ENCODE measurements around the gene HMCES.

HMCES gene

DNA sequence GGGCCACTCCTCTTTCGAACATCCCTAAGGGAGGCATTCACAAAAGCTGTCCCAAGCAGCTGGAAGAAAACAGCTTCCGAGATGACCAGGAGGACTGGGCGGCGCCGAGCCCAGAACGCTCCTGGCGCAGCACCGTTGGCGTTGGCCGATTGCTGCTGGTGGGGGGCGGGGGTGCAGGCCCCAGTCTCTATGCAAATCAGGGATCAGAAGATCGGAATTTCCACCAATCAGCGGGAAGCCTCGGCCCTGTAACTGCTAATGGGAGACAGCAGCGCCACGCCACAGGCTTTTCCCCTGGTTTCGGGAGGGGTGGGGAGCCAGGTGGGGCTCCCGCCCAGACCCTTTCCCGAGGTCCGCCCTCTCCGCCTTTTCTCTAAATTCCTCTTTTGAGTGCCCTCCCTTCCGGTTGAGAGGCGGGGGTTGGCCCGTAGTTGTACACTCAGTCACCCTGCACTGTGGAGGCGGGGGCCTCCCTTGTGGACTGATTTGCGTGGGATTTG, 27.0 kb downstream of the HMCES start:
- no peak for DNase-seq

DNA sequence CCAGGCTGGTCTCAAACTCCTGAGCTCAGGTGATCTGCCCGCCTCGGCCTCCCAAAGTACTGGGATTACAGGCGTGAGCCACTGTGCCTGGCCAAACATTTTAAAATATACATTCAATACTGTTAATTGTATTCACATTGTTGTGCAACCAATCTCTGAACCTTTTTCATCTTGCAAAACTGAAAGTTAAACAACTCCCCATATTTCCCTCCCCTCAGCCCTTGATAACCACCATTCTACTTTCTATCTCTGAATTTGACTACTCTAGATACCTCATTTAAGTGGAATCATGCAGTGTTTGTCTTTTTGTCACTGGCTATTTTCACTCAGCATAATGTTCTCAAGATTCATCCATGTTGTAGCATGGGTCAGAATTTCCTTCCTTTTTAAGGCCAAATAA, 30.0 kb downstream of the HMCES start:
- DNase-seq, result no peak

DNA sequence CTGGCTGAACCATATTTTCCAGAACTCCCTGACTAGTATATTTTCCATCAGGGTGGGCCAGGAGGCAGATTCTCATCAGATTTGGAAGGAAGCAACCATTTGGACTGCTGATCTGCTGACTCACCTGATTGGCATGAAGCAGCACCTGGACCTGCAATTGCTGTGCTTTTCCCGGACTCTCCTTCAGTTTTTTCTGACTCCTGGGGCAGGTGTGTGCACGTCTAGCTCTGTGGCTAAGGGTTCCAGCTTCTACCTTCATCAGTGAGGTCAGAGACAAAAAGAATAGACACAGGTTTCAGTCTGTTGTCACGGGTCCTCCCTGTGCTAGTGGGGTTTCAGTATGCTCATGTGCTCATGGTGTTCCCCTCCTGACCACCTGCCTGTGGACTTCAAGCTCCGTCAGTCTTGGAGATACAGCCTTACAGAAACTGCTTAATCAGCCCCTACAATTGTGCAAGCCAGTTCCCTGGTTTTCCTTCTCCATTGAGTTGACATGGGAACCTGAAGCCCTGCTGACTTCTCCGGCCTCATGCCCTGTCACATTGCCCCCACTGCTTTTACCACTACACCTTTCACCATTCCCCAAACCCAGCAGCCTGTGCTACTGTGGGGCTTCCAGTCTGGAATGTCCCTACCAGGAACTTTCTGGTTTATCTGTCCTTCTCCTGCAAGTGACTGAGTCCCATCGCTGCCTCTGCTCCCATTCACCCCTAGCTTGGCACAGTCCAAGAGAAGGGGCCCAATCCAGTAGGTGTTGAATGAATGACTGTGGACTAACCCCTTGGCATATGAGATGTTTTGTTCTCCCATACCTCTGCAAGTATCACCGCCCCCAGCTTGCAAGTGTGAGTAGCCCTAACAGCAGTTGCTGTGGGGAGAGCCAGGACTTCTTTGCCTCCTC, 31.7 kb downstream of the HMCES start:
- DNase-seq, result no peak

DNA sequence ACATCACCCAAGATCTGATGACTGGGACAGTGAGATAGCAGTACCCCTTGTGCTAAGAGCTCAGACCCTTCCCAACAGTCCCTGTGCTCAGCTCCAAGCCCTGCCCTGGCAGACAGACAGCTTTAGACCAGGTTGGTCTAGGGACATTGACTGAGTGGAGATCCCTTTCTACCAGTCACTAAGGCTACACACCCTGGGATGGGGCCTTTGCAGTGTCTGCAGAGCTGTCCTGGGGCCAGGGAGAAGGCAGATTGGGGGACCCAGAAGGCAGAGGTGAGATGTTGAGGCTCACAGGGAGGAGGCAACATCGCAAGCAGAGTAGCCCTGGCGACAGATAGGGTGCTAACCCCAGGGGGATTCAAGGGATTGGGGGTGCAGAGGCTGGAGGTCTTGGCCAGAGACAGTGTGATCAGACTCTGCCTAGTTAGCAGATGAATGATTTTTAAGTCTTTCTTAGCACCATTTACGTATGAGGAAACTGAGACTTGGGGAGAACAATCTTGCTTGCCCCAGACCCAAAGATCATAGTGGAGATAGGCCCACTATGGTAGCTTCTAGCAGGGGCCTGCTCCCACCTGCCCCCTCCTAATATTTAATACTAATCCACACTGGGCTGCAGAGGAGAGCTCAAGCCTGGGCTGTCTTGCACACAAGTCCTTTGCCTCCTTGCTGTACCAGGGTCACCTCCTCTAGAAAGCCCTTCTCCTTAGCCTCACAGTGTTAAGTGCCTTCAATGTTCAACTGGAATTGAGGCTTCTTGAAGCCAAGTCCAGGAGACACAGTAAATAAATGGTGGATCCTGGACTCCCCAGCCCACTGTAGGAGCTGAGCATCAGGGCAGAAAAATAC, 32.6 kb downstream of the HMCES start:
- no peak for DNase-seq

DNA sequence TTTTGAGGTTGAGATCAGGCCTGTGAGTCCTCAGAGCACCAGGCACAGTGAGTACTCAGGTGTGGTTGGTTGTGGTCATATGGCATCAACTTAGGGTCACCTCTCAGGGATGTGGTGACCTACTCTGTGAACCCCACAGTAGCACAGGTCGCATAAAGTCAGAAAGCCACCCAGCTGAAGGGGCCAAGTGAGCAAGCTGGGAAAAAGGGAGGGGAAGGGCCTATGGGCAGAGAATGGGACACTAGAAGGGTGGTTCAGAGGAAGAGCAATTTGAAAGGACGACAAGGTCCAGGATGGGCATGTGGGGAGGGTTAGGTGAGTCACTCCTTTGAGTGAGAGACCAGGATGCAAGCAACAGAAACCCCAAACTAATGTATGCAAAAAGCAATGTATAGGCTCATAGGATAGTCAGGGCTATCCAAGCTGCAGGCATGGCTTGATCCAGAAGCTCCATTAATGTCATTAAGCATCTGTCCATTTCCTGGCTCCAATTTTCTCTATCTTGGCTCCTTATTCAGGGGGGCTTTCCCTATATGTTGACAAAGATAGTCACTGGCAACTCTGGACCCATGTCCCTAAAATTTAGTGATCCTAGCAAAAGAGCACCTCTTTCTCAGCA, 33.5 kb downstream of the HMCES start:
- DNase-seq, result no peak

DNA sequence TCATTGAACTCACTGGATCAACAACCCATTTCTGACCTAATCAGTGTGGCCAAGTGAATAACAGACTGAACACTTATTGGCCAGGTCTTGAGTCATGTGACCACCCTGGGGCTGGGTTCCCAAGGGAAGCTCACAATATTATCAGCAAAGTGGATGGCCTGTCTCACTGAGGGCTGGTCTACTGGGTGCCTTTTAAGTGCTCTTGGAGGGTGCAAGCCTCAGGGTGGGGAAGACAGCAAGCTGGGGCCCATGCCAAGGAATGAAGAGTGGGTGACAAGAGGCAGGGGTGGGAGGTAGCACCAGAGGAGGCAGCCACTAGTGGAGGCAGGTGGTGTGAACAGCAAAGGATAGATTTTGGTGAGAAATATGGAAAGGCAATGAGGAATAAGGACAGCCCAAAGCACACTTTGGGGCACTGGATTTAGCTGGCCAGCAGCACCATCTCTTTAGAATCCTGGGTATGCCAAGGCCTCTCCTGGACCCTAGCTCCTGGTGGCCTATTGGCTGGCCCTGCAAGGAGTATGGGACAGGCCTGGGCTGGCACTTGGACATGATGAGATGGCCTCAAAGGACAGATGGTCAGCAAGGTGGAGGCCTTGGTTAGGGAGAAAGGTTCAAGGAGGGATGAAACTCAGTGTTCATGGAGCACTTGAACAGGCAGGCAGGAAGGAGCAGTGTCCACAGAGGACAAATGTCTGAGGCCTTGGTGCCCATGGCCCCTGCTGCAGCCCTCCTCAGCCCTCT, 34.2 kb downstream of the HMCES start:
- DNase-seq, result no peak

DNA sequence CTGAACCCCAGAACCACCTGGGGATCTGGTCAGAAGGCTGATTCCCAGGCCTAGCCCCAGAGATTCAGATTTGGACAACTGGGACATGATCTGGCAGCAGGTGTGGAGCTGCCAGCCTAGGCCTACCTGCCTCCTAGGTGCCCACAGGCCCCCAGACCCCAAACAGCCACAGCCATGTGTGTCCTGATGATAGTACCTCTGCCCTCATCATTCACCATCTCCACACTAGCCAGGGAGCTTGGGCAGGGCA, 34.7 kb downstream of the HMCES start:
- no peak for DNase-seq

DNA sequence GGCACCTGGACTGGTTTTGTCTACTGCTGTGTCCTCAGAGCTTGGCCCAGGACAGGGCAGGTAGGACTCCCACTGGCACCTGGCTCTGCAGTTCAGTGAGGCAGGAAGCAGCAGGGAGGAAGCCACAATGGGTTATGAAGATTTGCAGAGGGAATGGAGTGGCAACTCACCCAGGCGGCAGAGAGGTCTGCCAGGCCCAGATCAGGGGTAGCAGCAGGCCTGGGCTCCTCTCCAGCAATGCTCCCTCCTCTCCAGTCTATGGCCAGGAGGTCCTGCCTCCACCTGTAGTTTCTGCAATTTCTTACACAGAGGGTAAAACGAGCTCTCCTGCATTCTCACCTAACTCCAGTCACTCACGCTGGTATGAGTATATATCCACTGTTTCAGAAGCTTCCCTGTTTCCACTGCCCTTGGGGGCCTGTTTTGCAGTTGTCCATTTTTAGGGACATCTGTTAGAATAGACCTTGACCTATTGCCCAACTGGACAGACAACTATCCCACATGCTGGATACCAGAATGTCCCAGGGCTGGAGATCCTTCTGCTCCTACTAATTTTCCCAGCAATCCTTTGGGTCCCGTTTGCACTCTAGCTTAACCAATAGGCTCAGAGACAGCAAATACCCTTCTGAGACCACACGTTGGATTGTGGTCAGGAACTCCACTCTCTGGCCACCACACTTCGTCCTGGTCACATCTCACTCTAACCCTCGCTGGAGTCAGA, 35.2 kb downstream of the HMCES start:
- DNase-seq, result no peak

DNA sequence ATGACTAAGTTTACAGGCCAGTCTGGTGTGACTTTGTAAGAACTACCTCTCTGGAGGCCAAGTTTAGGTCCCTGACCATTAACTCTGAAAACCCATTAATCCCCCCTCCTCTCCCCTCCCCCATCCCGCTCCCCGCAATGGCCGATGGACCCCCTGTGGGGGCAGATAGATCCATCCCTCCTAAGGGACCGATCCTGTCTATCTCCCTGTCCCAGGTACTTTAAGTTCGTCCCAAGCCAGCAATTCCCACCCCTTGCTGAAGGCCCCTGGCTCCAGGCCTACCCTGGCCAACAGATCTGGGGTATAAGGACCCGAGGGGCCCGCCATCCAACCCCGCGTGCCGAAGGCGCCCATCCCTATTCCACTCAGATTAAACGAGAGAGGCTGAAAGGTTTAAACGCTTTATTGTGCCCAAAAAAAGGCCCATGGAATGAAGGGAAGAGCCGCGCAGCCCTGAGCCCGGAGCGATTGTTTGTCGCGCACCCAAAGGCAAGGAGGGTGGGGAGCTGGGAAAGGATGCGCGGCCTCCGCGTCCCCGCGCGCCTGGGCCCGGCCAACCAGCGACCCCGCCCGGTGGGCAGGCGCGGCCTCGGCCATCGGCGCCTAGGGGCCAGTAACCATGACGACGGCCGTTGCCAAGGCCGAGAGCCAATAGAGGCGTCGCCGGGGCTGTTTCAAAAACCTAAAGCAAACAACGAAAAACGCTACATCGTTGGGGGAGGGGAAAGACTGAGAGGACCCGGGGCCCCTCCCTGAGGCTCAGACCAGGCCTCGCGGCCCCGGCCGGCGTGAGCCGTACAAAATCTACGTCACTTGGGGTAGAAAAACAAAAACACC, 35.9 kb downstream of the HMCES start:
- DNase-seq, result peak; percentile 9

DNA sequence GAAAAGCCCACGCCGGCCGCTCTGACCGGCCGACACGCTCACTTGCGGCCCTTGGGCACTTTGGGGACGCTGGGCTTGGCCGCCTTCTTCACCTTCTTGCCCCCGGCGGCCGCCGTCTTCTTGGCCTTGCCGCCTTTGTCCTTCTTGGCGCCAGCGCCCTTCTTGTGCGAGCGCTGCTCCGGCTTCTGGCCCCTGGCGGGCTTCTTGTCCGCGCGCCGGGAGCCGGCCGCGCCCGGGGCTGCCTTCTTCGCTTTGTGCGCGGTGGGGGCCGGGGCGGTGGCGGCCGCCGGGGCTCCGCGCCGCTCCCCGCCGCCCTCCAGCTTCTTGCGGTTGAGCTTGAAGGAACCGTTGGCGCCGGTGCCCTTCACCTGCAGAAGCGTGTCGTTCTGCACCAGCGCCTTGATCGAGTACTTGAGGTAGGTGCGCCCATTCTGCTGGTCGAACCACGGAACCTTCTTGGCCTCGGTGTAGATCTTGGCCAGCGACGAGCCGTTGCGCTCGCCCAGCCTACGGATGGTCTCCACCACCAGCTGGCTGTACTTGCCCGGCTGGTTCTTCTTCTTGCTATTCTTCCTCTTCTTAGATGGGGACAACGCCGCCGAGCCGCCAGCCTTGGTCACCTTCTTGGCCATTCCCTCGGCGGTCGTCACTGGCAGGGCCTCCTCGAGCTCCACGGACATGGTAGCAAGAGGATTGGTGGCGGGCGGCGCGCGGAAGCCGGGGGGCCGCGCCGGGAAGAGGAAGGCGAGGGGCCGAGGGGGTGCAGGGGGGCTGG, 36.7 kb downstream of the HMCES start:
- DNase-seq, result no peak

DNA sequence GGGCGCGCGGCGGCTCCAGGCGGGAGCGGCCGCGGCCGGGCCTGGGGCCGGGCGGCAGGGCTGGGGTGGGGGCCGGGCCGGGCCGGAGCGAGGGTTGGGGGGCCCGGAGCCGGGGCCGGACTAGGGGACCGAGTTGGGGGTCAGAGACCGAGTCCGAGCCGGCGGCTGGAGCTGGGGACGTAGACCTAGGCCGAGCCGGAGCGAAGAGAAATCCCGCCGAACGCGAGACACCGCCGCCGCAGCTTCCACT, 37.3 kb downstream of the HMCES start:
- no peak for DNase-seq

DNA sequence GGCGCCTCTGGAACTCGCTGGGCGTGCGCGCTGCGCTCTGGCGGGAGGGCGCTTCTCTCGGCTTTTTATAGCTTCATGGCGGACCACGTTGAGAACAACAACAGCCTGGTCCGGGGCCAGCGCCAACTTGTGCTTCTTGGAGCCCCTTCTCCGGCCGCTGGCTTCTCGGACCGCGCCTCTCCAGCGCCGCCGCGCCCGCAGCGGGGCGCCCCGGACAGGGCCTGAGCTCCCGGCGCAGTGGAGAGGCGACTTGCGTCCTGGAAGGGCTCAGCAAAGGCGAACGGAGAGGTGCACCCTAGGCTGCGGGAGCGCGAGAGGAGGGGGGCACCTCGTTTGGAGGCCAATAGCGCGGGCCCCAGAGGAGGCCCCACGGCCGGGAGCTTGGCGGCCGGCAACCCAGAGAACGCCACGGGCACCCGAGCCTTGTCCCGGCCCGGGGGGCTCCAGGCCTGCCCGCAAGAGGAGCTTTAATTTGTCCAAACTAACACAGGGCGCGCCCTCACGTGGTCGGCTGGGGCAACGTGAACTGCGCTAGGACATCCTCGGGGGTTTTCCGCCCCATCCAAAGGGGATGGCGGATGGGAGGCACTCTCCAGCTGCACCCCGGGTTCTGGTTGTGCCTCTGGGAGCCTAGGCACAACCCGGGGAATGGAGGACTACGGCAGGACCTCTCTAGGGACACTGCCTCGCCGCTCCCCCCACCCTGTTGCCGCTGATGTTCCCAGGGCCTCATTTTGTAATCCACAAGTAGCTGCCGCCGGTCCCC, 37.8 kb downstream of the HMCES start:
- DNase-seq, result peak; percentile 95

DNA sequence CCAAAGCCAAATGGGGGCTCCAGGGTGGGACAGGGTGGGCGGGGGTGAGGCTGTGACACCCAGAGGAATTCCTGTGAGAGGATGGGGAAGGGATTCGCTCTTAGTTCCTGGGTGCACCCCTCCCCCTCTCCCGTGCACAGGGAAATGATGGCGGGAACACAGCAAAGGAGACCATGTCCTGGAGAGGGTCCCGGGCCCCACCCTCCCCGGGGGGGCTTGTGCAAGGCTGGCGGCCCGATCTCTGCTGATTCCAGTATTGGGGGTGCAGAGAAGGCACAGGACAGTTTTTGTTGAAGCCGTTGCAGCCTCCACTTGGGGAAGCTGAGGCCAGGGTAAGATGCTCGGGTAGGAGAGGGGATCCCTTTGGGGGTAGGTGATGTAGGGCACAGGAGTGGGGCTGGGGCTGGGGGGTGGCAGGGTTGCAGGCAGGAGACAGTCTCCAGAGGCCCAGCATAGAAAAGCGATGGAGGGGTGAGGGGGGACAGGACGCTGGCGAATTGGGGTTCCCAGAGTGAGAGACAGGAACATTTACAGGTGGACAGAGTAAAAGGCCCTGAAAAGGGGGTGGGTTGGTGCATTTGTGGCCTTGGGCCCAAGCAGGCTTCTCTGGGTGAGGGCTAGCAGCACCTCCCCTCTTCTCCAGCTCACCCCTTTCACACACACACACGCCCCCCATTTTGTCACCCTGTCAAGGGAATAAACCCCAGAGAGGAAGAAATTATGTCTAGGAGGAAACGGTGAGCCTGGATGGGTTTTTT, 38.5 kb downstream of the HMCES start:
- no peak for DNase-seq

DNA sequence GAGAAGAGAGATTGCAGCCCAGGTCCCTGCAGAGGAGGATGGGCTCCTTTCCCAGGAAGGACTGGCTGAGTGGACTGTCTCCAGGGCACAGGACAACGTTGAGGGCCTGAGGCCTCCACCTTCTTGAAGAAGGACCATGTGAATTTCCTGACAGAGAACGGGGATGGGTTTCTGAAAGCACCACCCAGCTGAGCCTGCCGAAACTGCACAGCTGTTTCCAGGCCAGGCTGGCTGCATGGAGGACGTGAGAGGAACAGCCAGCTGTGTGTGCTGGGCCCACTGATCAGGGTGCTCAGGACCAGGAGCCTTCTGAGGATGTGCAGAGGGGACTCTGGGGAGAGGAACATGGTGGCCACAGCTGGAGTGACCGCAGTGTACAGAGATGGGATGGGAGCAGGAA, 39.2 kb downstream of the HMCES start:
- no peak for DNase-seq

DNA sequence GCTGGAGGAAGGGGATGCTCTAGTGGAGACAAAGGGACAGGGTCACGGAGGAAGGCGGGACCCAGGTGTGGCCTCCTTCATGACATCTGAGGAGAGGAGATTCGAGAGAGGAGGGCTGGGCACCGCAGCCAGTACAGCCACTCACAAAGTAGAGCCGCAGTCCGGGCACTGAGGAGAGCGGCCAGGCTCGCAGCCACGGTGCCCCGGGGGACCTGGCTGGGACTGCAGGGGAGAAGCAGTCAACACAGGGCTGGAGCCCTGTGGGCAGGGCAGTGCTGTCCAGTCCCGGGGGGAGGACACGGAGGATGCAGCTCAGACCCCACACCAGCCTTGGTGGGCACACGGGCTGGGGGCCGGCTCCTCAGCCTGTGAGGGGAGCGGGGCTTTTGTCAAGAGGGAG, 40.3 kb downstream of the HMCES start:
- no peak for DNase-seq

DNA sequence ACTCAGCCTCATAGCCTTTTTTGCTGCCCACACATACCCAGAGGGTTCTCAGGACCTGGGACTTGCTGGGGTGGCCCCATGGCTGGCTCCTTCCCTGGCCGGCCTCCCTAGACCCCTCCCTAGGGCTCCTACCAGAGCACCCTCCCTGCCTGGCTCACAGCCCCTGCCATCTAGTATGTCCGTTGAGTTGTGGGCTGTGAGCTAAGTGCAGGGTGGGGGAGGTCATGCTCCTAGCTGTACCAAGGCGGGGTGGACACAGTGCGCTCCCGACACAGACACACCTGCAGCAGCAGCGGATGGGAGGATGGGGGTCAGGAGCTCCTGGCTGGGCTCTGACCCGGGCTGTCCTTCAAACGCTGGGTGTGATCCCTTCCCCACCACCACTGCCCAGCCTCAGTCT, 41.6 kb downstream of the HMCES start:
- no peak for DNase-seq

DNA sequence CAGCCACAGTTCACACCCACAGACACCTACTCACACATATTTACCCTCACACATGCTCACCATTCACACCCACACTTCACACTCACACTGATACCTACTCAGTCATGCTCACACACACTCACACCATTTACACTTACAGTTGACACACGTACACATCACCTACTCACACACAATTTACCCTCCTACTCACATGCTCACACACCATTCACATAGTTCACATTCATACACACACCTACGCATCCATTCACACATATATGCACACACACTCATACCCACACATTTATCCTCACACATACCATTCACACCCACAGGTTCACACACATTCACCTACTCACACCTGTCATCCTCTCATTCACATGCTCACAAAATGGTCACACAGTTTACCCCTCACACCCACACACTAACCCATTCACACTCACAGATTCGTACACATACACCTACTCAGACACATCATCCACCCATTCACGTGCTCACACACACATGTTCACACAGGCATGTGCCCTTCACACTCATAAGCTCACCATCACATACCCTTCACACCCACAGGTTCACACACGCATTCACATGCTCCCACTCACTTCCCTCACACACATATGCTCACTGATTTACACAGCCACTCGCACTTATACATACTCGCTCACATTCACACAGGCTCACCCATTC, 42.3 kb downstream of the HMCES start:
- DNase-seq, result no peak

DNA sequence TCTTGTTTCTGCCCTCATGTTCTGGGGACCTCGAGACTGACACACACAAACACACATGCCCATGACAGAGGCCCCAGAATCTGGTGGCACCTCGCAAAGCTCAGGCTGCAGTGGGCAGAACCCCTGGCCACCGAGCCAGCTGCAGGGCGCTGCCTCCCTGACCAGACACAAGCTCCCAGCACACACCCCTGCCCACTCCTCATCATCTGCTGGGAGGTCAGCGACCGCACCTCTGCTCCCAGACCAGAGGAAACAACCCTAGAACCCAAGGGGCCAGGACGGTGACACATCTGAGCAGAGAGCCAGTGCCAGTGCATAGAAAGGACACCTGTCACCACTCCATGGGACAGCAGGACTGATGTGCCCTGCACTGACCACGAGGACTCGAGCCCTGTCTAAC, 43.2 kb downstream of the HMCES start:
- DNase-seq, result no peak

All from activated T-cell treated with anti-CD3 and anti-CD28 coated beads for 4 hours (primary cell).